ENCODE data around the gene NR2C2. TPM values are rescaled to one million over a fixed set of nuclear protein-coding genes. Genes with fewer than 3 reads are reported as not detected.

The NR2C2 gene
- total RNA-seq, 1 donor from 2014 or later: 40.0 TPM

DNA sequence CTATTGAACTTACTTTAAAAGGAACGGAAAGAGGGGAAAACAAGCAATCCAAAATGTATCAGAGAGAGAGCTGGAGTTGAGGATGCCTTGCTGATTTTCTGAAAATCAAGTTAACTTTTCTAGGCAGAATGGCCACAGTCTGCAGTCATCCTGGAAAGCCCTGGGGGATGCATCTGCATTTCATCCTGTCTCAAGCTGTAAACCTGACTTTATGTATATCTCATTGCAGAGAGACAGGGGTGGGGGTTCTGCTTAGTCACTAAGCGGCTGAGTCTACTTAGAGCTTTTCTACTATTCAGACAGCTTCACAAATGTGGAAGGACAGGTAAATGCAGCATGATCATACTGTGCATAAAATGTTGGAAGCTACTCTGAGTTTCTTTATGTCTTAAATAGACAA, 76.3 kb downstream of the NR2C2 start:
- H3K36me3 ChIP-seq: peaks cover 0 to 77% of the 10 kb centered on the region in 2 donors
- no peak overlapping the region for H3K27ac ChIP-seq
- no peaks in the 10 kb centered on the region for H3K9me3 ChIP-seq
- no peaks in the 10 kb centered on the region for H3K4me1 ChIP-seq
- DNase-seq (ENCODE audit: extremely low spot score in 2 of 2): no peak
- H3K4me3 ChIP-seq: no peak overlapping the region
- TF ChIP-seq POLR2A (IDR thresholded peaks at IDR 0.05): no peak
- TF ChIP-seq POLR2AphosphoS5 (IDR thresholded peaks at IDR 0.05; ENCODE audit: insufficient read depth in 1 of 2, low read depth in 1 of 2): no peak
- TF ChIP-seq, protein P1, sequence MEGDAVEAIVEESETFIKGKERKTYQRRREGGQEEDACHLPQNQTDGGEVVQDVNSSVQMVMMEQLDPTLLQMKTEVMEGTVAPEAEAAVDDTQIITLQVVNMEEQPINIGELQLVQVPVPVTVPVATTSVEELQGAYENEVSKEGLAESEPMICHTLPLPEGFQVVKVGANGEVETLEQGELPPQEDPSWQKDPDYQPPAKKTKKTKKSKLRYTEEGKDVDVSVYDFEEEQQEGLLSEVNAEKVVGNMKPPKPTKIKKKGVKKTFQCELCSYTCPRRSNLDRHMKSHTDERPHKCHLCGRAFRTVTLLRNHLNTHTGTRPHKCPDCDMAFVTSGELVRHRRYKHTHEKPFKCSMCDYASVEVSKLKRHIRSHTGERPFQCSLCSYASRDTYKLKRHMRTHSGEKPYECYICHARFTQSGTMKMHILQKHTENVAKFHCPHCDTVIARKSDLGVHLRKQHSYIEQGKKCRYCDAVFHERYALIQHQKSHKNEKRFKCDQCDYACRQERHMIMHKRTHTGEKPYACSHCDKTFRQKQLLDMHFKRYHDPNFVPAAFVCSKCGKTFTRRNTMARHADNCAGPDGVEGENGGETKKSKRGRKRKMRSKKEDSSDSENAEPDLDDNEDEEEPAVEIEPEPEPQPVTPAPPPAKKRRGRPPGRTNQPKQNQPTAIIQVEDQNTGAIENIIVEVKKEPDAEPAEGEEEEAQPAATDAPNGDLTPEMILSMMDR (IDR thresholded peaks at IDR 0.05): no peak
- H3K27me3 ChIP-seq: no peaks in the 10 kb centered on the region
- intact Hi-C loops (cut with DNase I): no loop called here

DNA sequence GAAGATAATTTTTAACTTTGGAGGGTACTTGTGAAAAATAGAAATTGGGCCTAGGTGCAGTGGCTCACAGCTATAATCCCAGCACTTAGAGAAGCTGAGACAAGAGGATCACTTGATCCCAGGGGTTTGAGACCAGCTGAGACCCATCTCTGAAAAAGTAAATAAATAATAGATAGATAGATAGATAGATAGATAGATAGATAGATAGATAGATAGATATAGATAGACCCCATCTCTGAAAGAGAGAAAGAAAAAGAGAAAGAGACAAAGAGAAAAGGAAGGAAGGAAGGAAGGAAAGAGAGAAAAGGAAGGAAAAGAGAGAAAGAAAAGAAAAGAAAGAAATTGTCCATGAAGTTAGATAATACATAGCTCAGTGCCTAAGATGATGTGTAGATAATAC, 82.2 kb downstream of the NR2C2 start:
- Histone ChIP-seq H3K27me3 (no peaks in the 10 kb centered on the region), H3K9me3 (no peaks in the 10 kb centered on the region), H3K4me1 (no peaks in the 10 kb centered on the region), H3K4me3 (no peak overlapping the region), H3K36me3 (peaks cover 0 to 75% of the 10 kb centered on the region in 2 donors), H3K27ac (no peak overlapping the region)
- intact Hi-C loops (cut with DNase I): no loop called here
- no peak for DNase-seq (ENCODE audit: extremely low spot score in 2 of 2)
- TF ChIP-seq, protein P1 (IDR thresholded peaks at IDR 0.05): no peak
- TF ChIP-seq POLR2AphosphoS5 (IDR thresholded peaks at IDR 0.05; ENCODE audit: insufficient read depth in 1 of 2, low read depth in 1 of 2) (no peak), POLR2A (IDR thresholded peaks at IDR 0.05) (no peak)

DNA sequence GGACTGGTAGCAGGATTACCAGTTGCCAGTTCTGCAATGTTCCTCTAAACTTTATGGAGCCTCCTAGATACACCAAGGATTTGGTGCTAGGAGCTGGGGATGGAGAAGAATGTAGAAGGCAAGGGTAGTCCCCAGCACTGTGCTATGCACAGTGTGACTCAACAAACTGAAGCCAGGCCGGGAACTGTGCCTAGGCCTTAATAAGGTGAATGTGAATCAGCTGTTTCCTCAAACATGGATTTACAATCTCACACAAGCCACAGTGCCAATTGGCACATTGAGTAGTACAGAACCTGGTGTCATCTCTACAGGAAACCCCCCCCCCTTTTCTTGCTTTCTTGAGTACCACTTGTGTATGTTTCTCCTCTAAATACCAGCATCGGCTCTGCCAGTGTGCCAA, 85.3 kb downstream of the NR2C2 start:
- TF ChIP-seq POLR2A (IDR thresholded peaks at IDR 0.05) (no peak), POLR2AphosphoS5 (IDR thresholded peaks at IDR 0.05; ENCODE audit: insufficient read depth in 1 of 2, low read depth in 1 of 2) (no peak)
- TF ChIP-seq, protein P1 (IDR thresholded peaks at IDR 0.05): no peak
- intact Hi-C loops (cut with DNase I): no loop called here
- DNase-seq (ENCODE audit: extremely low spot score in 2 of 2): no peak
- Histone ChIP-seq H3K27me3 (no peaks in the 10 kb centered on the region), H3K9me3 (no peaks in the 10 kb centered on the region), H3K4me3 (no peak overlapping the region), H3K27ac (no peak overlapping the region), H3K4me1 (no peaks in the 10 kb centered on the region), H3K36me3 (peaks cover 0 to 83% of the 10 kb centered on the region in 2 donors)

DNA sequence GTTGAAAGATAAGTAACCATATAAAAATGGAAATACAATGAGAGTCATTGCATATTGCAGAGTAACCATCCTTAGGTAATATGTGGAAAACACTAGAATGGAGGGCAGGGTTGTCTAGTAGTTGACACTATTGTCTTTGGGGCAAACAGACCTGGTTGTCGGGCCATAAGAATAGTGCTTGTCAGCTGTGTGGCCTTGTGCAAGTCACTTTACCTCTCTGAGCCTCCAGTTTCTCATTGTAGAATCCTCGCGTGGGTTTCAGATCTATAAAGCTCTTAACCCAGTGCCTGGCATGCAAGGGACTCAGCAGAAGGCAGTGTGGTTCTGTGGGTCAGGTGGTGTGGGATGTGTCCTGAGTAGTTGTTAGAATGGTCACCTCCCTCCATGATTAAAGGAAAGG, 85.7 kb downstream of the NR2C2 start:
- intact Hi-C loops (cut with DNase I): no loop called here
- TF ChIP-seq POLR2AphosphoS5 (IDR thresholded peaks at IDR 0.05; ENCODE audit: insufficient read depth in 1 of 2, low read depth in 1 of 2) (no peak), POLR2A (IDR thresholded peaks at IDR 0.05) (no peak)
- TF ChIP-seq, protein P1 (IDR thresholded peaks at IDR 0.05): no peak
- no peak for DNase-seq (ENCODE audit: extremely low spot score in 2 of 2)
- H3K36me3 ChIP-seq: peaks cover 0 to 86% of the 10 kb centered on the region in 2 donors
- no peaks in the 10 kb centered on the region for H3K9me3 ChIP-seq
- H3K27me3 ChIP-seq: no peaks in the 10 kb centered on the region
- H3K4me3 ChIP-seq: no peak overlapping the region
- H3K4me1 ChIP-seq: no peaks in the 10 kb centered on the region
- no peak overlapping the region for H3K27ac ChIP-seq

DNA sequence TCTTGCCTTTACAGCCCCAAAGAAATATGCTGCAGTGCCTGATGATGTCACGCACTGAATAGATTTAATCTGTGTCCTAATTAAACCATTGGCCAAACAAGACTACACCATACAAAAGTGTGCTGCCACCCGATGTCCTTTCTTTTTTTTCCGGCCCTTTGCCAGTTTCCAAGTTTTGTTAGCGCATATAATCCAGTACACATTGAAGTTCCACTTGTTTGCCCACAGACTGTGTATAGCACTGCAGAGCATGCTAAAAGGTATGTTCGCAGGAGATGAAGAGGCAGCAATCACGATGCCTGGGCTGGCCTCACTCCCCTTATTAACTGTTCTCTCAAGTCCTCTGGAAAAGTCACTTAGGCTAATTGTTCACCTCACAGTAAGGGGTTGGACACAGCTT, 90.9 kb downstream of the NR2C2 start:
- H3K36me3 ChIP-seq: peaks cover 0 to 85% of the 10 kb centered on the region in 2 donors
- no peak for DNase-seq (ENCODE audit: extremely low spot score in 2 of 2)
- intact Hi-C loops (cut with DNase I): no loop called here
- TF ChIP-seq POLR2A (IDR thresholded peaks at IDR 0.05) (no peak), POLR2AphosphoS5 (IDR thresholded peaks at IDR 0.05; ENCODE audit: insufficient read depth in 1 of 2, low read depth in 1 of 2) (no peak)
- TF ChIP-seq, protein P1 (IDR thresholded peaks at IDR 0.05): no peak
- no peak overlapping the region for H3K4me3 ChIP-seq
- H3K27ac ChIP-seq: no peak overlapping the region
- H3K9me3 ChIP-seq: no peaks in the 10 kb centered on the region
- no peaks in the 10 kb centered on the region for H3K4me1 ChIP-seq
- H3K27me3 ChIP-seq: no peaks in the 10 kb centered on the region
